CD4-positive, alpha-beta T cell treated with Interleukin-1 beta for 1 hour (primary cell): Measurements from ENCODE around the gene TMEM45B.
"Not testable (repeated sequence)": the region's sequence is repeated elsewhere in the genome, so short reads cannot be mapped to it uniquely, and the experiment has no call there.

ENCODE experiments used
- DNase-seq, 2 donors: peaks; one replicate each; pipeline ENCODE4 v3.0.0-alpha.2; 2020 to 2022

Gene TMEM45B

DNA sequence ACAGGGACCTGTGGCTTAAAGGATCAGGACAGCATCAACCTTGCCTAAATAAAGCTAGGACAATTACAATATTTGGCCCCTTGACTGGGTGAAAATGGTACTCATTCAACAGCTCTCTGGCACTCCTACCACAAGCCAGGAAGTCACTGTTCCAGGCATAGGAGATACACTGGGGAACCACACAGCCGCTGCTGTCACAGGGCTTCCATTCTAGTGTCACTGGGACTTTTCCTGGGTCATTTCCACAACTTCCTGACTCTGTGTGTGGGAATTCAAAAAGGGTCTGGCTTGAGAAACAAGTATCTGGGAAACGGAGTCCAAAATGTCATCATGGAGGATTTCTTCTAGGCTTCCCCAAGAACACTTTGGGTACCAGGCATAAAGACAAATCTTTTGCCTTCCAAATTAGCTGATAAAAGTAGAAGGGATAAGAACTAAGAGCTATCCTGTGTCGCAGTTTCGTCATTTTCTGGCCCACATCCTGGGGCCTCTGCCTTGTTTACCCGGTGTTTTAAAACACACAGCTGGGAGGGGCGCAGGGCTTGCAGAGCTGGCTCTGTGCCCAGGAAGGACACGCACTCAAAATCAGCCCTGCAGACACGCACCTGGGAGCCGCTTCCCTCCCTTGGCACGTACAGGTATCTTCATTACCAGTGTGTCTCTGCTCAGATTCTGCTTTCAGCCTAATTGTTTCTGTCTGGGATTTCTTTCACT, 38.0 kb downstream of the TMEM45B start:
- DNase-seq = peak; percentile 73 to 75

DNA sequence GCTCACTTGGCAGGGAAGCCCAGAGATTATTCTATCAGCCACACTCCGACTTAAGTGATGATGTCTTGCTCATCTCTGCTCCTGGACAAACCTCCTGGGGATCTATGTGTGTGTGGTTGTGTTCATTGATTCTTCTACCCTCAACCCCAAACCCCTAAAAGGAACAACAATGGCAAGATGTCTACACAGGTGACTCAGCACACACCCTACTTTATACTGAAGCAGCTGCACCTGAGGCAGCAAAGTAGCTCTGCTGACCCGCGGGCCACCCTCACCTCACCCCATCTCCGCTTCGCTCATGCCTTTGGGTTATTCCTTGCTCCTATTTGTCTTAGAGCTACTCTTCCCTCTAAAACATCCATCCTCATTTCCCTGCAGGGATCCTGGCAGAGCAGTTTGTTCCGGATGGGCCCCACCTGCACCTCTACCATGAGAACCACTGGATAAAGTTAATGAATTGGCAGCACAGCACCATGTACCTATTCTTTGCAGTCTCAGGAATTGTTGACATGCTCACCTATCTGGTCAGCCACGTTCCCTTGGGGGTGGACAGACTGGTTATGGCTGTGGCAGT, 38.7 kb downstream of the TMEM45B start:
- DNase-seq = no peak

DNA sequence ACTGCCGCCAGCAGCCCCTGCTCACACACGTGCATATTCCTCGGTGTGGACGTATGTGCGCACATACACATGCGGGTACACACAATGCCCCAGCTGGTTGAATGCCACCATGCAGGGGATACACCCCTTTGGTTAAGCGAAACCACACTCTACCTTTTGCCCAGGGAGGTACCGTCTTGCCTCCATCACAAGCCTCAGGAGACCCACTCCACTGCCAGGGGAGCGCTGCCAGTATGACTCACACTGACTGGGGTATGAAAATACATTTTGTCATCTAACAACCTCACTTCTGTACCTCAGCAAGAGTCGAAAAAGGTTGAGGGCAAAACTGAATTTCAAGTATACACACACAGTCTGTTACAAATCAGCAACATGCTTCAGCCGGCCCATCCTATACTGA, 39.4 kb downstream of the TMEM45B start:
- no peak for DNase-seq

- DNase-seq = no peak
These were observed 40.4 kb downstream of the TMEM45B start for GRCh38 chr11:129856036-129856435.

DNA sequence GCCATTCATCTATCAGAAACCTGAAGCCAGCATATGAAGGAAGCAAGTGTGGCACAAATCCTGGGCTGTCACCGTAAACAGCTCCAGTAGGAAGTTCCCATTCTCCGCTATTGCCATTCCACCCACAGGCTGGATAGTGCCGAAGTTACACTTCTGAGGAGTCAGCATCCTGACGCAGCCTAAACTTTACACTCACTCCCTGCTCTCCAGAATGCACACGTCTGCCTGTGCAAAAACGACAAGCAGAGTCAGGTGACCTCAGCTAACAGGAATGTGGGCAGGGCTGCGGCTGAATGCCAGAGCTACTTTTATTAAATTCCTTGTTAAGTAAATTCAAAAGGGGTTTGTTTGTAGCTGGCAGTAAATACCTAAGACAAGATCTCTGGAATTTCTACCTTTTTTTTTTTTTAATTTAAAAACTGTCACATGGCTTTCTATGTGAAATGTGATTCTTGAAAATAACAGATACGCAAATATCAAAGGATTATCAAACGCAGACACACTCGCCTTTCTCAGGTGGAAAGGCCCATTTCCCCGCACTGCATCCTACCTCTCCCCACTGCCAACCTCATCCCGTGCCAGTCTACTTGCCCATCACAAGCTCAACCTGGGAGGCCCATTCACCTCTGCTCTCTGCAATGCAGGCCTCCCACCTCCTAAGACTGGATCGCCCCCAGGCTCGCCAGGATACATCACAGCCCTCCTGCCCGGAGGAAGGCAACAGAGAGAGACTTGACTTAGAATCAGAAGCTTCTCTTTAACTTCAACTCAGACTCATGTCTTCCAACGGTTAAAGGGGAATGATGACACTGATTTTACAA, 46.3 kb downstream of the TMEM45B start:
- no peak for DNase-seq

GRCh38 chr11:129864811-129865210, 49.2 kb downstream of the TMEM45B start:
- no peak for DNase-seq

DNA sequence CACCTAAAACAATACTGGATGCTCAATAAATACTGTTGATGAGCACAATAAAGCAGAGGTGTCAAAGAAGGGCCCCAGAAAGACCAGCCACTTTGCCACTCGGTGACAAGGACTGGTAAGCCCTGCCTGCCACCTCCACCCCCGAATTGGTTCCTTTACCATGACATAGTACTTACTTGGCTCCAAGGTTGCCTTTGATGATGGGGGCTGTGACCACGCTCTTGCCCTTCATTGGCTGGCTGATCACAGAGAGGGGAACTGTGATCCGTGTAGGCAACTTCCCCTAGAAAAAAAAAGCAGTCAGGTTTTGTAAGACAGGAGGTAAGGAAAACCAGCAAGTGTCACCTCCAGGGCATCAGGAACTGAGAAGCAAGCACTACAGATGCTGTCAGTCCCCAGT, 50.1 kb downstream of the TMEM45B start:
- no peak for DNase-seq

DNA sequence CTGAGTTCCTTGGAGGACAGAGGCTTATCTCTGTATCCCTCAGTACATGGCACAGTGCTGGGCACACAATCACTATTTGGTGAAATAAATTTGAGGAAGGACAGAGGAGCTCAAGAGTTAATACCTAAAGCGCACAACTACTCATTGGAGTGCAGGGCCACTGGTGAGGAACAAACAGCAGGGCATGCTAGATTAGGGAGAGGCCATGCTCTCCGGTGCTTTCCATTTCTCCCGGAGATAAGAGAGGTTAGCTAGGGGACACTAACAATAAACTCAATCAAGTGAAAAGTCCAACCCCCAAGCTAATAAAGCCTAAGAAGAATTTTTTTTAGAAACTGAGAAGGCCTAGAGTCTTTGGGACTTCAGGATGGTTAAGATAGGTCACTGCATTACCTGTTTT, 50.7 kb downstream of the TMEM45B start:
- no peak for DNase-seq

GRCh38 chr11:129868626-129869025, 53.0 kb downstream of the TMEM45B start:
- not testable (repeated sequence) for DNase-seq

DNA sequence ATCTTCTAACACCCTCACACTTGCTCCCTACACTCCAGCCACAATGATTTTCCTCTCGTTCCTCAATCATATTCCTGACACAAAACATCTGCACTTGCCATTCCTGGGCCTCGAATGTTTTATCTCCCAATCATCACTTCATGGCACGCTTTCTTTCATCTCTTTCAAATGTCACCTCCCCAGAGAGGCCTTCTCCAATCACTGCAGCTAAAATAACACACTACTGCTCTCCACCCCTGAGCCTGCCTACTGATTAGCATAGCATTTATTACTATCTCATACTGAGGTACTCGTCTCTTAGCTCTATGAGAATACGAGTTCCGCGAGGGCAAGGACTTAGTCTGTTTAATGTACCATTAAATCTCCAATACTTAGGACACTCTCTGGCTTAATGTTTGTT, 56.3 kb downstream of the TMEM45B start:
- DNase-seq = no peak

GRCh38 chr11:129880311-129880710, 64.7 kb downstream of the TMEM45B start:
- DNase-seq = no peak

GRCh38 chr11:129881570-129882170, 66.0 kb downstream of the TMEM45B start:
- peak; percentile 22 to 37 for DNase-seq

- no peak for DNase-seq
These were observed 68.9 kb downstream of the TMEM45B start for GRCh38 chr11:129884581-129884980.

DNA sequence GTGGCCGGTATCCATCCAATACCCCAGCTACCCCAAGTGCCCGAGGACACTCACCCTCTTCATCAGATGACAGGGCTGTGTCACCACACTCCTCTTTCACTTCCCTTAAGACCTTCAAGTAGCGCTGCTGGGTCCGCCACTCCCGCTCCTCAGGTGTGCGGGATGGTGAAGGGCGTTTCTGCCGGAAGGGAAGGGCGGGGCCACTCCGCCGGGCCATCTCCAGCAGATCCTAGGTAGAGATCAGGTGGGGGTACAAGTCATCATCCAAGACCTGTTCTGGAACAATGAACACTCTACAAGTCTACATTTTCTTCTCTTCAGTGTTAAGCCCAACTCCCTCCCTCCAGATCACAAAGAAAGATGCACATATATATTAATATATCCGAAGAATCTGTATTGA, 69.7 kb downstream of the TMEM45B start:
- no peak for DNase-seq

- DNase-seq = peak in 1 of 2 donors; percentile 22
These were observed 72.8 kb downstream of the TMEM45B start for GRCh38 chr11:129888451-129888850.

DNA sequence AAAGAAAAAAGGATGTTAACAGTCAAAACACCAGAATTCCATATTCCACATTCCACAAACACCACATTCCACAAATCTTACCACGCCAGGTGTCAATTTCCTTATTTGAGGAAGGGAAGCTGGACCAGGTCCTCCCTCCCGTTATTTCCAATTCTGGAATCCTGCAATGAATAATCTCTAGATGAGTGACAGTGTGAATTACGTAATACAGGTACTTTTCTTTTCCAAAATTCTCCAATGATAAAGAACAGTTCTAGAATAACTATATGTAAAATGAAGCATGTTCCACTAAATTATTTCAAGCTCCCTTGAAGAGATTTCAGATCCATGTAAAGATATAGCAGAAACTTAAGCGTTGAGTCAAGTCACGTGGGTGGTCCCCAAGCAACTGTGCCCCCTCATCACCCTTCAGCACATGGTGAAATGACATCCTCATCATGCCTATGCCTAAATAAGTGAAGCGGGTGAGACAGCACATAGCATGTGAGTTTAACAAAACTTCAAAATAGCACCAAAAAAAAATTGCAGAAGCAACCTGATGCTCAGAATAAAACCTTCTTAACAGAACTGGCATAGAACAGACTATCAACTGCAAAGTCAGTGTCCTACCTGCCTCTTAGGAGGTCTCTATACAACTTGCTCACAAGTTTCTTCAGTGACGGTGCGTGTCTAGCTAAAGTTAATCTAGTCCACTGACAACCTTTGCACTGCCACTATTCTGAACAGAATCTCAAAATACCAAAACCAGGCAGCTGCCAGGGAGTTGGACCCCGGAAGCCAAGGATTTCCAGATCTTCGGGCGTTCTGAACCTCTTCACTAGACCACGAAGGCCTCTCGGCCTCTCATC, 78.9 kb downstream of the TMEM45B start:
- no peak for DNase-seq

- peak; percentile 86 to 90 for DNase-seq
These were observed 79.7 kb downstream of the TMEM45B start, which contains the start of gene NFRKB for GRCh38 chr11:129895126-129896041. Gene NFRKB (minus strand): TSS chr11:129895578. CDS start chr11:129892849, 2,729 bp downstream.

- DNase-seq = no peak
These were observed 80.4 kb downstream of the TMEM45B start for GRCh38 chr11:129896062-129896461.

GRCh38 chr11:129905402-129905801, 89.8 kb downstream of the TMEM45B start:
- no peak for DNase-seq
